NCI-H2081 (cell line): ENCODE measurements around the gene UNC5A.

Experiments
- DNase-seq, 2 experiments: peaks; one replicate each; lab custom pipeline; 2025; lab: John Stamatoyannopoulos, UW

Gene UNC5A

GRCh38 chr5:176845392-176845713 is 35.0 kb downstream of the UNC5A start:
- DNase-seq = no peak

DNA sequence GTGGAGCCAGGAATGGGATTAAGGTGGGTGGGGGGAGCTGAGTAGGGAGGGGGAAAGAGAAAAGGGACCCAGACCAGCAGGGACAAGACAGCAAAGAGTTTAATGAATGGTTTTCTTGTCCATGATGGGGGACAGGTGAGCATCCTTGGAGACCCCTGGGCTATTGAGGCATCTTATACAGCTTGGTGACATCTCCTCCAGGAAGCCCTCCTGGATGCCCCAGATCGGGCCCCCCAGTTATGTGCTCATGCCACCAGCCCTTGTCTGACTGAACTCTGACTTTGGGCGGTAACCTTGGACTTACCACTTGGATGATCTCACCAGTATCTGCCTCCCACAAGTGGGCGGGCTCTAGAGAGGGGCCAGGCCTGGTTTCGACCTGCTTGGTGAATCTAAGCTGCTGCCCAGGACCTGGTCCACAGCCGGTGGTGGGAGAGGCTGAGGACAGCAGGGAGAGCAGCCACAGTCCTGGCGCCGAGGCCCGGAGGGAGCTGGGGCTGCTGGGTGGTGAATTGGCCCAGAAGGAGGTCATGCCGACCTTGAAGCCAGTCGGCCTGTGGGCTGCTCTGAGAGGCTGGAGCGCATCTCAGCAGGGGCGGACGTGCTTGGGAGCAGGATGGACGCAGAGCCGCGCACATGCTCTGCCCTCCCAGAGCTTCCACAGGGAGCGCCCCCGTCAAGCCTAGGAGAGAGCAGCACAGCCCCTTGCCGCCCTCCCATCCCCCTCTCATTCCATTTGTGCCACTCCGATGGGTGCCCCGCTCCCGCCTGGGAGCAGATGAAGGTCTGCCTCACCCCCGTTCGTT is 36.2 kb downstream of the UNC5A start:
- DNase-seq = no peak

- no peak for DNase-seq
Measured at GRCh38 chr5:176847148-176847547, 36.8 kb downstream of the UNC5A start.

DNA sequence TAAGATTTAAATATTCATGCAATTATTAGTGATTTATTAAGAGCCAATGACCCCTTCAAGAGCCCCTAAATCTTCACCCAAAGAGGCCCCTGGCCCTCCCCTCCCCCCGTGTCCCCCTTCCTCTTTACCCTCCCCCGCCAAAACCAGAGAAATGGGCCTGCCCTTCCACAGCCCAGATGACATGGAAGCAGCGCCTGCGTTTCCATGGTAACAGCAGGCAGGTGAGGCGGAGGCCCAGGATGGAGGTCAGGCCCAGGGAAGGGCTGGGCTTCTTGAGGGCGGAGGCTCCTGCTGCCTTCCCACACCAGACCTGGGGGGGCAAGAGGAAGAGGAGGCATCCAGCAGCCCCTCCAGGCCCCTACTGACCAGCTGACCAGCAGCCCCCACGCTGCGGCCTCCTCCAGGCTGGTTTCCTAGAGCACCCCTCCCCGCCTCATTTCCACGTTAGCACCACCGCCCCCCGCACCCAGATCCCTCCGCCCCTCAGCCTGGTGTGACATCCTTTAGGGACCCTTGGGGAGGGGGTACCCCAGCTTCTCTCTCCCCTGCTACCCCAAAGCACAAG is 37.4 kb downstream of the UNC5A start:
- DNase-seq = no peak

DNA sequence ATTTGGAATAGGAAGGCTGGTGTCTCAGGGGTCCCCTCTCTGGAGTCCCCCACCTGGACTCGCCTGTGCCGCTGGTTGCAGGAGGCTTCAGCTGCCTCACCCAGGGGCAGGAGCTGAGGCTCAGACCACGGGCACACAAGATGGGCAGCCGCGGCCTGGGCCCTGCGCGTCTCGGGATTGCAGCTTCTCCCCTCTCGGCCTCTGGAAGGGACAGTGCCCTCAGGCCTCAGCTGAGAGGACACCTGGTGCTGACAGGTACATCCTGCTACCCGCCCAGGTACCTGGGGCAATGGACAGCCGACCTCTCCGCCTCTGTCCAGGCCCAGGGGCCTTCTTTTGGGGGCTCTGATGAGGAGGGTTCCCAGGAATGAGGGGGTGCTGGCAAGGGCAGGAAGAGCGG is 38.3 kb downstream of the UNC5A start:
- no peak for DNase-seq

GRCh38 chr5:176849611-176850227 is 39.4 kb downstream of the UNC5A start:
- DNase-seq = no peak

DNA sequence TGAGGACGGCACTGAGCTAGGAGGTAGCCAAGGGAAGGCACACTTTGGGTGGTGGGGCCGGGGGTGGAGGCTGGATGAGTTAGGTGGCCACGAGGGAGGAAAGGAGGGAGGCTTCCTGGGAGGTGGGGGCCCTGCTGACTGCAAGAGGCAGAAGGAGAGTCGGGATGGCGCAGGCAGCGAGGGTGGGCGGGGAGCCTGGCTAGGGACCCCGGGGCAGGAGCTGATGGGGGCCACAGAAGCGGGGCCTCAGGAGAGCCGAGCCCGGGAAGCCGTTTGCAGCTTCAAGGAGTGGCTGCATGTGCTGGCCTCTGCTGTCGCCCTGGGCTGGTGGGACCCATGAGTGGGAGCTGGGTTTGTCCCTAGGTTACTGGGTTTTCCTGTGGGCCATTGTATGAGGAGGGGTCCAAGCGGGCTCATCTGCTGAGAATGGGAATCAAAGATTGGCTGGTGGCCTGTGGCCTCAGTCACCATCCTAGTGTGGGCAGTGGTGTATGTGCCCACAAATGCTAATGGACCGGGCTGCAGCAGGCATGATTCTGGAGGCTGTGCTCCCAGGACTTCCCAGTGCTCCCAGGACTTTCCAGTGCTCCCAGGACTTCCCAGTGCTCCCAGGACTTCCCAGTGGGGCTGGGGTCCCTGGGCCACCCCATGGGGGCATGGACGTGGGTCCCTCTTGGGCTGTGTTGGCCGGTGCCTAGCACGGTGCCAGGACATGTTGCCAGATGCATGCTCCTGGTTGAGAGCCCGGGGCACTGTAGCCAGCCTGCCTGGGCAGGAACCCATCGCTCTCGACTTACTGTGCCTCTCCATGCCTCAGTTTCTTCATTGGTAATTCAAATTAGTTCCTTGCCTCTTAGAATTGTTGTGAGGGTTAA is 40.2 kb downstream of the UNC5A start:
- no peak for DNase-seq

- no peak for DNase-seq
Measured at GRCh38 chr5:176851380-176851779, 41.0 kb downstream of the UNC5A start.

DNA sequence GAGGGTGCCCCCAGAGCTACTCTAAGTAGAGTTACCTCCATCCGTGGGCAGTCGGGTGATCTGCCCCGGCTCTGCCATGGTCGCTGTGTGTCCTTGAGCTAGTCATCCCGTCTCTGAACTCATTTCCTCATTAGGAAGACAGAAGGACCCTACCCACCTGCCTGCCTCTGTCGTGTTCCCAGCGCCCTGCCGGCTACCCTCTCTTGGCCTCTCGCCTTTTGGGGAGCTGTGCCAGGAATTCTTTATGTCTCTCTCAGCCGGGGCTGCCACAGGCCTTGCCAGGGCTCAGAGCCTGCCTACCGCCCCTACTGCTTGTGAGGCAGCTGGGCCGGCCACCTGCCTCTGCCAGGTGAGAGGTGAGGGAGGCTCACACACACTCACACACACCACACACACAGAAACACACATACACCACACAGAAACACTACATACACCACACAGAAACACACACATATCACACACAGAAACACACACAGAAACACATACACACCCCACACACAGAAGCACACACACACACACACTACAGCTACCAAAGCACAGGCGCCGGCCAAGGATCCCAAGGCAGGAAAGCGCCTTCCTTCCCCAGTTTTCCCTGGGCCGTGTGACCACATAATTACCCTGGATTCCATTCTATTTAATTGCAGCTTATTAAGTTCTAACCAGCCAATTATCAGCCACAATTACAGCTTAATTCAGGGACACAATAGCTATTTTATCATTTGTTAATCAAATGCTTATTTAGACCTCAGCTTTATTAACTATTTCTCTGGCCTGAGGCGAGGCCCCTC is 41.7 kb downstream of the UNC5A start:
- peak; percentile 51 to 81 for DNase-seq

DNA sequence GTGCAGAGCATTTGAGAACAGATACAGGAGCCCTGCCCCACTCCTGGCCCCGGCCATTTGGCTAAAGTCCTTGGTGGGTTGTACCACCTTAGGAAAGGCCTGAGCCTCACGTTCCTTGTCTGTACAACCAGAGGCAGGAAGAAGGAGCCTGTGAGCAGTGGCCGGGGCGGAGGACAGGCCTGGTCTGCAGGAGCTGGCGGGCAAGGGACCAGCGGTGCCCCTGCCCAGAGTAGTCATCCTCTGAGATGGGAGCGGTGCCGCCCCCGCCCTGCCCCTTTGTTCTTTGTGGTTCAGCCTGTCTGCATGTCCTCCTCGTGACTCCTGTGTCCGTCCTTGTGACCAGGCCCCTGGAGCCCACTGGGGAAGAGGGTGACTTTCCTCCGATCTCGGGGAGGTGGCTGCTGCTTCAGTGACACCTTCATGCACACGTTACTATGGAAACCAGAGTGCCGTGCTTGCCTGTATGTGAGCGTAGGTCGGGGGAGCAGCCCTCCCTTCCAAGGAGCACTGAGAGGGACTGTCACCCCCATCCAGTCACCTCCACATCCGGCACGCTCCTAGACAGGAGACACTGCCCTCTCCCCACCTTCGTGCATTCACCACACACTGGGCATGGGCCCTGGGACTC is 42.9 kb downstream of the UNC5A start:
- no peak for DNase-seq

GRCh38 chr5:176854164-176854563 is 43.8 kb downstream of the UNC5A start:
- DNase-seq = no peak

GRCh38 chr5:176855598-176855997 is 45.2 kb downstream of the UNC5A start:
- no peak for DNase-seq

DNA sequence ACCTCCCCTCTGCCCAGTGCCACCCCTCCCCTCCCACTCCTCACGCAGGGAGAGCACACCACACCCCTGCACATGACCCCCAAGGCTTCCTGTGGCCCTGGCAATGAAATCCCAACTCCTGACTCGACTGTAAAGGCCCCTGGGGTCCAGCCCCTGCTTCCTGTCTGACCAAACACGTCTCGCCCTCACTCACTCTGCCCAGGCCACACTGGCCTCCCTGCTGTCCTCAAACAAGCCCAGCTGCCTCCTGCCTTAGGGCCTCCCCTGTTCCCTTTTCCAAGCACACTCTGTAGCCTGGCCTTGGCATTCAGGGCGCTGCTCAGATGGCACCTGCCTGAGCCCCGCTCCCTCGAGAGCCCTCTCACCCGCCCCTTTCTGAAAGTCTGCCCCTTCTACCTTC is 46.4 kb downstream of the UNC5A start:
- no peak for DNase-seq

- no peak for DNase-seq
Measured at GRCh38 chr5:176857216-176857893, 47.0 kb downstream of the UNC5A start.

DNA sequence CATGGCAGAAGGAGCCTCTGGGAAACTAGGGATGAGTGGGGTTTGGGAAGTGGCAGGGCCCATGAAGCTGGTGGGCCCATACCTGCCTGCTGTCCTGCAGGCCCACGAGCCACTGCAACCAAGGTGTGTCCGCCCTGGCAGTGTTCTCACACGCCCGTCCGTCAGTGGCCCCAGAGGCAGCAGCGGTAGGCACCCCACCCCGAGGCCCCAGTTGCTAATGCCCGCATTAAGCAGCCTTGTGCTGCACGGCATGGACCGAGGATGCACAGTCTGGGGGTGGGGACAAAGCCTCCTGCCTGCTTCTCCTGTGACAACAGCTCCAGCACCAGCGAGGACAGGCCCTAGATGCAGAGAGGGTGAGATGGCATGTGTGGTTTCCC is 47.5 kb downstream of the UNC5A start:
- DNase-seq = no peak

- DNase-seq = no peak
Measured at GRCh38 chr5:176859916-176860315, 49.6 kb downstream of the UNC5A start.

GRCh38 chr5:176860381-176860780 is 50.0 kb downstream of the UNC5A start:
- DNase-seq = no peak

DNA sequence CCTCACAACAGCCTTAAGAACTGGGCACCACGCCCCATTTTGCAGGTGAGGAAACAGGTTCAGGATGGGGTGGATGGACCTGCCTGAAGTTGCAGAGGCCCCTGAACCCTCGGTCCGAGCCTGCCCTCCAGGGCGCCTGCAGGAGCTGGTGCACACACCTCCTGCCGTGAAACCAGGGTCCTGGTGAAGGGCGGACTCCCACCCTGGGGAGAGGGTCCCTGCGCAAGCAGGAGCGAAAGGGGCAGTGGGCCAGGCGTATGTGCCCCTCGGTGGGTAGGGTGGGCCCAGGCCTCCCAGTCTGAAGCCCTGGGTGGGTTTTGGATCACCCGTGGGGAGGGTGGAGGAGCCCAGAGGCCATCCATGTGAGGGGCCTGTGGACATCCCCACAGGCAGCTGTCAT is 50.9 kb downstream of the UNC5A start:
- no peak for DNase-seq

DNA sequence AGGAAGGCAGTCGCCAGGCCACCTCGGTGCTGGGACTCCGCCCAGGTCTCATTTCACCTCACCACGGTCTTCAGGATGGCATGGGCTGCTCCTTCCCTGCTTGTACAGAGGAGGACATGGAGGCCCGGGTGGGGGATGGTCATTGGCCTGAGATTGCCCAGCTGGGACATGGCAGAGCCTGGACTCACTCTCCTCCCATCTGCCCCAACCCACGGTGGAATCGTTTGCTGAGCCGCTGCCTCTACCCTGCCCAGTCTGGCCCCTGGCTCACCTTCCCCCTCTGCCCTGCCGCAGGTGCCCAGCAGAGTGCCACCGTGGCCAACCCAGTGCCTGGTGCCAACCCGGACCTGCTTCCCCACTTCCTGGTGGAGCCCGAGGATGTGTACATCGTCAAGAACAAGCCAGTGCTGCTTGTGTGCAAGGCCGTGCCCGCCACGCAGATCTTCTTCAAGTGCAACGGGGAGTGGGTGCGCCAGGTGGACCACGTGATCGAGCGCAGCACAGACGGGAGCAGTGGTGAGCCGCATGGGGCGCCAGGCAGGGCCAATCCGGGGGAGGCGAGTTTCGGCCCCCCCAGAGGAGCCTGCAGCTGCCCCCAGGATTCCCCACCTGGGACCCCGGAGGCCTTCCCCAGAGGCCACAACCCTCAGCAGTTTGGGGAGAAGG is 52.1 kb downstream of the UNC5A start:
- DNase-seq = no peak

- no peak for DNase-seq
Measured at GRCh38 chr5:176863041-176863764, 52.8 kb downstream of the UNC5A start.
